Spinal cord (tissue), 10 donors: ENCODE results near the gene RFX2. TPM values are rescaled to one million over a fixed set of nuclear protein-coding genes. Genes with fewer than 3 reads are reported as not detected.
"Not testable (repeated sequence)": the region's sequence is repeated elsewhere in the genome, so short reads cannot be mapped to it uniquely, and the experiment has no call there.

Experiments
- DNase-seq, 6 donors: peaks; one replicate each; pipeline versions ENCODE4 v3.0.0 to v3.0.0-alpha.2; 2013 to 2015; ENCODE audit warnings: low spot score in 6 of 6, low read depth in 4 of 6
- H3K27ac ChIP-seq: one replicate; pipeline ENCODE4 v1.5.1; 2013; ENCODE audit warnings: low read depth, low read length, control low read depth
- H3K27me3 ChIP-seq: one replicate; pipeline ENCODE4 v1.6.1; 2013; ENCODE audit warnings: low read length; ENCODE audit not compliant: control insufficient read depth, insufficient read depth
- H3K36me3 ChIP-seq: one replicate; pipeline ENCODE4 v1.6.1; 2013; ENCODE audit warnings: low read length; ENCODE audit not compliant: control insufficient read depth, insufficient read depth
- H3K4me1 ChIP-seq: one replicate; pipeline ENCODE4 v1.6.1; 2013; ENCODE audit warnings: low read length; ENCODE audit not compliant: control insufficient read depth, insufficient read depth
- H3K4me3 ChIP-seq: one replicate; pipeline ENCODE4 v1.5.1; 2013; ENCODE audit warnings: low read depth, low read length, control low read depth
- H3K9me3 ChIP-seq: one replicate; pipeline ENCODE4 v1.6.1; 2013; ENCODE audit warnings: low read length; ENCODE audit not compliant: control insufficient read depth, insufficient read depth
- WGBS: methylation state at CpG from one replicate; pipeline ENCODE4 v1.1.5; 2013; ENCODE audit warnings: missing lambda C conversion rate; ENCODE audit not compliant: insufficient coverage; 5-methylcytosine and 5-hydroxymethylcytosine counted together
- polyA plus RNA-seq, 2 donors: library from polyadenylated mRNA; unstranded; fragments of 120-200 nt; gene quantifications; one replicate each; pipeline ENCODE4 v1.2.1, GENCODE V29; 2013; ENCODE audit not compliant: insufficient read length in 2 of 2
- total RNA-seq, 2 donors: library from RNA; depleted of rRNA in 1 of 2; stranded (reverse); fragments of 120-200 nt in 1 of 2; fragments of >200 nt in 1 of 2; gene quantifications; one replicate each; pipeline versions ENCODE4 v1.2.3 to v1.2.4, GENCODE V29; 2013 to 2014
- donor health status: healthy.

The RFX2 gene
- total and polyA plus RNA-seq, 4 donors, result 5.7 to 18.8 (median 14.3) TPM

DNA sequence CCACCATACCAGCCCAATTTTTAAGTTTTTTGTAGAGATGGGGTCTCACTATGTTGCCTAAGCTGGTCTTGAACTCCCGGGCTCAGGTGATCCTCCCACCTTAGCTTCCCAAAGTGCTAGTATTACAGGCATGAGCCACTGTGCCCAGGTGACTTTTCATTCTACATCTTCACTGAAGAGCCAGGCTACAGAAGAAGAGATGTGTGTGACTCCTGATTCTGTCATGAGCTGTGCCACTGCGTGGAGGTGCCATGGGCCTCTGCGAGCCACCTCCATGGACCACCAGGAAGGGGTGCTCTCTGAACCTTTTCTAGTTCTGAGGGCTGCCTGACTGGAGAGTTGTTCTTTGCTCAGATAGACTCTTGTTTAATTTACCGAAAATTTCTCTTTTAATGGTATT, 75.8 kb downstream of the RFX2 start:
- Histone ChIP-seq H3K27me3 (no peaks in the 10 kb centered on the region), H3K9me3 (no peaks in the 10 kb centered on the region), H3K4me3 (no peak overlapping the region), H3K36me3 (peaks cover 3% of the 10 kb centered on the region), H3K4me1 (peaks cover under 1% of the 10 kb centered on the region), H3K27ac (no peak overlapping the region)
- no peak for DNase-seq
- WGBS, result 100% methylated on average over 2 of the region's 4 CpGs

DNA sequence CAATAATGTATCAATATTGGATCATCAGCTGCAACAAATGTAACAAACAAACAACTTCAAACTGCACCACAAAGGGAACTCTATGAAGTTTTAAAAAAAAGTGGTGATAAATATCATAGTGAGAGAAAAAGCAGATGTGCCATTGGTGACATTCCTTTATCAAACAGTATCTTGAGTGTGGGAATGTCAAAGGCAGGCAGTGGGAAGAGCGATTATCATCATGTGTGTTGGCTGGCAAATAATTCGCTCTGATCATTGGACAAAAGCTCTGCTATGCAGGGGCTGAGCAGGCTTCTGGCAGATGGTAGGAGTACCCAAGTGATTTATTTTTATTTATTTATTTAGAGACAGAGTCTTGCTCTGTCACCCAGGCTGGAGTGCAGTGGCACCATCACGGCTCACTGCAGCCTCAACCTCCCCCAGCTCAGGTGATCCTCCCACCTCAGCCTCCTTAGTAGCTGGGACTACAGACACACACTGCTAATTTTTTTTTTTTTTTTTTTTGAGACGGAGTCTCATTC, 76.5 kb downstream of the RFX2 start:
- WGBS, result 88% methylated on average over 1 of the region's 4 CpGs
- H3K36me3 ChIP-seq, result peaks cover 3% of the 10 kb centered on the region
- no peak for DNase-seq
- no peaks in the 10 kb centered on the region for H3K4me1 ChIP-seq
- H3K27me3 ChIP-seq, result no peaks in the 10 kb centered on the region
- no peaks in the 10 kb centered on the region for H3K9me3 ChIP-seq
- H3K4me3 ChIP-seq, result no peak overlapping the region
- no peak overlapping the region for H3K27ac ChIP-seq

GRCh38 chr19:6032827-6033226, 77.5 kb downstream of the RFX2 start:
- no peak for DNase-seq
- H3K4me3 ChIP-seq, result no peak overlapping the region
- WGBS, result 91% methylated on average over 7 of the region's 9 CpGs

DNA sequence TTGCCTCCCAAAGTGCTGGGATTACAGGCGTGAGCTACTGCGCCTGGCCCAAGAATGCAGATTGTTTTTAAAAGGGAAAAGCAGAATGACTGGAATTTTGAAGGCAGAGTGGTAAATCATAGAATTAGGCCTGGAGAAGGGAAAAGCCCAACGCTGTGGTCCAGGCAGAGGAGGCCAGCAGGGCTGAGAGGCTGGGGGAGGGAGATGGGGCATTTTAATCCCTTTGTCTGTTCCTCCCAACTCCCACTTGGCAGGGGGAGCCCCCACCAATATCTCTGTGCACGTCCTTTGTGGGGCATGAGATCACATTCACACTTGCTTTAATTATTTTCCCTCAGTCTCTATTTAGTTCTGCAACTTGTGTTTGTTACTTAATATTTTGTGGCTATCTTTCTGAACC, 77.9 kb downstream of the RFX2 start:
- H3K27me3 ChIP-seq, result no peaks in the 10 kb centered on the region
- no peaks in the 10 kb centered on the region for H3K4me1 ChIP-seq
- no peak overlapping the region for H3K4me3 ChIP-seq
- H3K27ac ChIP-seq, result no peak overlapping the region
- H3K9me3 ChIP-seq, result no peaks in the 10 kb centered on the region
- peaks cover 3% of the 10 kb centered on the region for H3K36me3 ChIP-seq
- 76% methylated on average over 3 of the region's 4 CpGs for WGBS
- no peak for DNase-seq

More at GRCh38 chr19:6032827-6033226, 77.5 kb downstream of the RFX2 start:
- H3K36me3 ChIP-seq, result peaks cover 3% of the 10 kb centered on the region
- H3K9me3 ChIP-seq, result no peaks in the 10 kb centered on the region
- no peaks in the 10 kb centered on the region for H3K4me1 ChIP-seq
- no peak overlapping the region for H3K27ac ChIP-seq
- no peaks in the 10 kb centered on the region for H3K27me3 ChIP-seq

DNA sequence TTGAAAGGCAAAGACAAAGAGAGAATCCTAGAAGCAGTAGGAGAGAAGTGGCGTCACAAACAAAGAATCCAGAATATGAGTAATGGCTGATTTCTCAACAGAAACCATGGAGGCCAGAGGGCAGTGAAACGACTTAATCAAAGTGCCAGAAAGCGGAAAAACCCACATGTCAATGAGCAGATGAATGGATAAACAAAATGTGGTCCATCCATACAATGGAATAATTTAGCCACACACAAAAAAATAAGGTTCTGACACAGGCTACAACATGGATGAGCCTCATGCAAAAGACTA, 80.1 kb downstream of the RFX2 start:
- Histone ChIP-seq H3K4me3 (no peak overlapping the region), H3K27ac (no peak overlapping the region), H3K9me3 (no peaks in the 10 kb centered on the region), H3K4me1 (no peaks in the 10 kb centered on the region), H3K36me3 (peaks cover 8% of the 10 kb centered on the region), H3K27me3 (no peaks in the 10 kb centered on the region)
- DNase-seq, result no peak
- WGBS, result no CpG with 5 or more reads among the region's 3 CpGs

DNA sequence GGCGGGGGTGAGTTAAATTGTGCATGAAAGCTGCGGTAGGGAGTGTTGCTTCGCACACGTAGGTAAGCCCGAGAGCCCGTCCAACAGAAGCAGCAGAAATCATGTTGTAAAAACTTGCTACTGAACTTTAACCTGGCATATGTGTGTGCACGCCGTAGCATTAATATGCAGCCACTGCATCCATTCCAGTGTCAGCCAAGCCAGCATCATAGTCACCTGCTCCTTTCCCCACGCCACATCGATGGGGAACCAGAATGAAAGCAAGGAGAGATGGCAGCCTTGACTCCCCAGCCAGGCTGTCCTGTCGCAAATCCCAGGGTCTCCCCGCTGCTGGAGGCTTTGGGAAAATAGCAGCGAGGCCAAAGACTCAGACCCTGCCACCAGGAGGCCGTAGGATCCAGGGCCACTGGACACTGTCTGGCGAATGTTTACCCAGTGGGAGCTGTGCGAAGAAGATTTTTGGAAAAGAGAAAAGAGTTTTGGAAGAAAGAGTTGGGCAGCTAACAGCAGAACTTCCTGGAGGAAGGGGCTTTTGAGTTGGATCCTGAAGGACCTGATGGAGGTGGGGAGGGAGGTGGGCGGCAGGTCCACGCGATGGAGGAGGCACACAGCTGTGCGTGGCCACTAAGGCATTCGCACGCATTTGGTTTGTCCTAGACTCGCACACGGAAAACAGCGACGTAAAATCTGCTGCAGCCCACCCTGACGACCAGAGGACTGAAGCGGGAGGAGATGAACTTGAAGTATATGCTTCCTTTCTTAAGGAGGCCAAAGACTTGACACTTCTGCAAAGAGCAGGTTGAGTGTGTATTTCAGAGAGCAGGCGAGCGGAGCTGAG, 83.7 kb downstream of the RFX2 start:
- Histone ChIP-seq H3K9me3 (no peaks in the 10 kb centered on the region), H3K36me3 (peaks cover 24% of the 10 kb centered on the region), H3K4me3 (no peak overlapping the region), H3K4me1 (peaks cover 5% of the 10 kb centered on the region), H3K27ac (no peak overlapping the region), H3K27me3 (no peaks in the 10 kb centered on the region)
- no peak for DNase-seq
- 93% methylated on average over 30 of the region's 30 CpGs for WGBS

GRCh38 chr19:6024756-6025155, 85.5 kb downstream of the RFX2 start:
- 95% methylated on average over 17 of the region's 27 CpGs for WGBS
- not testable (repeated sequence) for H3K4me3 ChIP-seq, H3K9me3 ChIP-seq, H3K4me1 ChIP-seq, DNase-seq, H3K27ac ChIP-seq, H3K27me3 ChIP-seq
- peaks cover 28% of the 10 kb centered on the region for H3K36me3 ChIP-seq

DNA sequence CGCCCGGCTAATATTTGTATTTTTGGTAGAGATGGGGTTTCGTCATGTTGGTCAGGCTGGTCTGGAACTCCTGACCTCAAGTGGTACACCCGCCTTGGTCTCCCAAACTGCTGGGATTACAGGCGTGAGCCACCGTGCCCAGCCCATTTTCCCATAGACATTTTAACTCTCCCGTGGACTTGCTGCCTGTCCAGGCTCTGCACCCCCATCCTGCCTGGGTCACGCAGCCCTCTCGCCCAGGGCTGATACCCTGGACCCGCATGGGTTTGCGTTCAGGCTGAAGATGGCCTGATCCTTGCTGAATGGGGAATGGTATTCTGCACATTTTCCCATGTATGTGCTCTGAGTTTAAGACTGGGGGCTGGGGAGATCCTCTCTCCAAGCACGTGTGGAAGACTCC, 86.4 kb downstream of the RFX2 start:
- Histone ChIP-seq H3K9me3 (no peaks in the 10 kb centered on the region), H3K36me3 (peaks cover 28% of the 10 kb centered on the region), H3K4me3 (no peak overlapping the region), H3K27me3 (no peaks in the 10 kb centered on the region), H3K4me1 (peaks cover 5% of the 10 kb centered on the region), H3K27ac (no peak overlapping the region)
- no peak for DNase-seq
- WGBS, result 97% methylated on average over 7 of the region's 12 CpGs

DNA sequence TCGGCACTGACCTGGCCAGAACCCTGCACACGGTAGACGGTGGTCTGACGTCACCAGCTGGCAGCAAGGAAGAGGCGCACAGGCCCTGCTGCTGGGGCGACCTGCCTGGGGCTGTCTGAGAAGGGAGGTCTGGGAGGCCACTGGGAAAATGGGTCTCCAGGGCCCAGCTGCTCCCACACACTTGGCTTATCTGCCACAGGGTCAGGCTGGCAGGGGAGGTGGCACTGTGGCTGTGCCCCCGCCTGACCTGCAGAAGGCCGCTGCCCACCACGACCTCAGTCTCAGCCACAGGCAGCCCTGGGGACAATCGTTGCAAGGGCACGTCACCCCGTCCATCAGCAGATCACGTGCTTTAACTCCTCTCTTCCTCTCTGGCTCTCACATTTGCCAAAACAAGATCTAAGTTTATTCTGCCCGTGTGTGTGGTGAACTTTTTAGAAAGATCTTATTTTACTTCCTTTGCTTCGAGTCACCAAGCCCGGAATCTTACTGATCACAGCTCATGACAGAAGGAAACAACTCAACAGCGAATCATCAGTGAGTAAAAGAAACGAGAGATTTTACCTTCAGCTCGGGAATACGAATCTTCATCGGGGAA, 87.1 kb downstream of the RFX2 start:
- Histone ChIP-seq H3K36me3 (peaks cover 31% of the 10 kb centered on the region), H3K27me3 (no peaks in the 10 kb centered on the region), H3K9me3 (no peaks in the 10 kb centered on the region), H3K4me1 (peaks cover 5% of the 10 kb centered on the region), H3K4me3 (no peak overlapping the region), H3K27ac (no peak overlapping the region)
- WGBS, result 74% methylated on average over 14 of the region's 21 CpGs
- no peak for DNase-seq

DNA sequence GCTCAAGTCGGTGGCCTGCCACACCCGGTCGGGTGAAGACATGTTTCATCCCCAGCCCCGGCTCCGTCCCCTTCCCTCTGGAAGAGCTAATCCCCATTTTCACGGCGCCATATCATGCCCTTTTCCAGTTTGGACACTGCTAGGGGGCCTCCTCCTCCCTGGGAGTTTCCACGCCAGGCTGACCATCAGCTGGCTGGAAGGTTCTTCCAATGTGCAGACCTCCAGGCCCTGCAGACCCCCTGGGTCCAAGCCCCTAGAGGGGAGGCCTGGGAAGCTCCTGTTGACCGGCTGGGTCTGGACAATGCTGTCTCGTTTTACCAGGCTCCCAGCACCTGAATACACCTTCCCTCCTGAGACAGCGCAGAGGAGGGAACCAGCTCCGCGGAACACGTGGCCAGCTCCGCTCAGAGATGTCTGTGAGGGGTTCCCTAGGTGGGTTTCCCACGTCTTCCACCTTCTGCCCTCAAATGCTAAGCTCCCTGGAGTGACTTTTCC, 87.7 kb downstream of the RFX2 start:
- no peak overlapping the region for H3K4me3 ChIP-seq
- no peak overlapping the region for H3K27ac ChIP-seq
- H3K27me3 ChIP-seq, result no peaks in the 10 kb centered on the region
- WGBS, result 56% methylated on average over 11 of the region's 16 CpGs
- peak in 1 of 6 donors; percentile 2 for DNase-seq
- no peaks in the 10 kb centered on the region for H3K9me3 ChIP-seq
- H3K36me3 ChIP-seq, result peaks cover 31% of the 10 kb centered on the region
- H3K4me1 ChIP-seq, result peaks cover 5% of the 10 kb centered on the region
